ENCODE results near the gene PRG3.

Gene PRG3

DNA sequence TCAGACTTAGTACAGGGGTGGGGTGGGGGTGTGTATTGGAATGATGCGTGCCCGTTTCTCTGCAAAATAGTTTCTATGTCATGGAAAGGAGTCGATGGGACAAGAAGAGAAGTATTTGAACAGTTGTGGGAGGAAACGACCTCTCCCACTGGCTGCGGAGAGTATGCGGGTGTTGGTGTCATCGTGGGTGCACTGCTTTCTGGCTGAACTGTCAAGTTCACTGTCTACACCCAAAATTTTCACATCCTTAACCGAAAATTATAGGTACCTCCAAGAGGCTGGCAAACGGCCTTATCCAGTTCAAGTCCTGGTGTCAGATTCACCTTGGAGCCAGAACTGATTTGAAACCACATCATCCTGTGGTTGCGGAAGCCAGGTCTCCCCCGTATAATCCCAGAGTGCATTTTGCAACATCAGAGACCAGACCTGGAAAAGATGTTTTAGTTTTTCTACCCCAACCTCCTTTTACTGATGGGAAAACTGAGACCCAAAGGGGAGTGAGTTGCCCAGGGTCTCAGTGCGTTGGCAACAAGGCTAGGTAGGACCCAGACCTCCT, 44.8 kb downstream of the PRG3 start:
- DNase-seq (ENCODE audit: low read depth) = no peak

DNA sequence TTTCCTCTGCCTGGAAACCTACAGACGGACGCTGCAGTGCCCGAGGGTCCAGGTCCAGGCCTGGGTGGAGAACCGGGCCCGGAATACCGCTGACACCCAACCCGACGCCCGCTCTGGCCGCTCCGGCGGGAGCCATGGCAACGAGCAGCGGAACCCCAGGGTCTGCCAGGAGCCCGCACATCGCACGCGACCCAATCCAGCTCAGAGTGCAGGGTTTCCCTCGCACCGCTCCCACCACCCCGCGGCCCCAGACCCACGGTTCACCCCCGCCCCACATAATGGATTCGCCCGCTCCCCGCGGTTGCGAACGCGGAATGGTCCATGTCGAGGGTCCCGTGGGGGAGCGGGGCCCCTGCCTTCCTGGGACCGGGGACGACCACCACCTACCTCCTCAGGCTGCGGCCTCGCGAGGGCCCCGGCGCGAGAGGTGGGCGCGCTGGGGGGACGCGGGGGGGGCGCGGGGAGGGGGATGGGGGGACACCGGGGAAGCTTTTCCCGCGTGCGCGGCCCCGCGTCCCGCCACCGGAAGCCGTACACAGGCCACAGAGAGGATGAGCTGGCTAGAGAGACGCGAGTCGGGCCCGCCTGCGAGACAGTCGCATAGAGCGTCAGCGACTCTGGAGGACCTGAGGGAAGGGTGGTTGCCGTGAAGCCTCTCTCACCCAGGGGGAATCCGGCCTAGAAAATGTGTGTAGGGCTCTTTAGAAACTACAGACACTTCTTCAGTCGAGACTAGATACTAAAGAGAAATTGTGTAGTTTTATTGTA, 45.4 kb downstream of the PRG3 start, which contains the start of gene SSRP1:
TSS of gene SSRP1 (minus strand) at position 550 of the 768 bp plus-strand sequence. CDS start 771 bp downstream, outside the sequence.
- no peak for DNase-seq (ENCODE audit: low read depth)

DNA sequence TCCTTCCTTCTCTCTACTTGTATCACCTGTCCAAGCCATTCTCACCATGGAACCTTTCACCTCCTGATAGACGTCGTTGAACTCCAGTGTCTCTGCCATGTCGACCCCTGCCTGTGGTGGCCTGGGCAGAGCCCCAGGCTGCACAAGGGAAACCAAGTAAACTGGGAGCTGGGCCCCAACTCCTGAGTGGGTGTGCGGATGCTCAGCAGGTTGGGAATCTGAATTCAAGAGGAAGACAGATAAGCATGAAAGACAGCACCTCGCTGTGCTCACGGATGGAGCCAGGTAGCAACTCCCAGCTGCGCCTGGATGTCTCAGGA, 46.0 kb downstream of the PRG3 start:
- no peak for DNase-seq (ENCODE audit: low read depth)

DNA sequence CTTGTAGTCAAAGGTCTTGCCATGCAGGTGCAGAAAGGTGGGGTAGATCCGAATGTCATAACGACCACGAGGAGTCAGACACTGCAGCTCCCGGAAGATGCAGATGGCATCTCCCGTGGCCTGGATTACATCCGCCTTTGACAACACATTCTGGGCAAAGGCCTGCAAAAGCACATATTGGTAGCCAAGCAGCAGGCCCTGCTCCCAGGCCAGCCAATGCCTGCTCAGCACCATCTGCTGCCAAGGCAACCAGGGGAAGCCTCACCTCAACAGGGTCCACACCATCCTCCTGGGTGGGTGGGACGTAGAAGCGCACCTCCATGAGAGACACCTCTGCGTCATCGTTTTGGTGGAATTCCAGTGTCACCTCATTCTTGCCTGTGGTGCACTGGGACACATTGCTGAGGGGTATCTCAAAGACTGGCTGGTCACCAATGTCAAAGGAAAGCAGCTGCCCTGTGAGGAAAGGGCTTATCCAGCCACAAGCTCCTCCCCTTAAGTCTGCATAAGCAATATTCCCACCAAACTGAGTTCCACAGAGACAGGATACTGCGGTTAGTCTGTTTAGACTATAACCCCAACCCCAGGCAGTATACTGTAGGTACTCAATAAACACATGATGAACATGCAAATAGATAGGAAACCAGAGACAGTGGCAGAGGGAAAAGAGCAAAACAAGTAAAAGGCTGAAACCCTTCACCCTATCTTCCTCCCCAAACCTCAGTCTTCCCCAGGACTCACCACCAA, 48.1 kb downstream of the PRG3 start:
- no peak for DNase-seq (ENCODE audit: low read depth)

DNA sequence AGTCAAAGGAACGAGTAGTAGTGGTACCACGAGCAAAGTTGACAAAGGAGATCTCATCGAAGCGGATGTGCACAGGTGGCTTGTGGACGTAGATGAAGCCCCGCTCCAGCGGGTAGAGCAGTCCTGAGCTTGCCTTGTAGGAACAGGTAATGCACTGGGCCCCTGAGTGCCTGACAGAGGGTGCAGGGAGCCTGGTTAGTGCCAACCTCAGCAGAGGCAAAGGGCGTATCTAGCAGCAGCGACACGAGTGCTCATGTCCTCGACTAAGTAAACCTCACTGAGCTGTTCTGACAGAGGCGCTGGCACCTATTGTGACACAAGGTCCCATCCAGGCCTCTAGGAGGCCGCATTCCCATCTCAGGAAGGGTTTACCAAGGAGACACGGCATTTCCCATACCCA, 49.2 kb downstream of the PRG3 start:
- DNase-seq (ENCODE audit: low read depth) = no peak

DNA sequence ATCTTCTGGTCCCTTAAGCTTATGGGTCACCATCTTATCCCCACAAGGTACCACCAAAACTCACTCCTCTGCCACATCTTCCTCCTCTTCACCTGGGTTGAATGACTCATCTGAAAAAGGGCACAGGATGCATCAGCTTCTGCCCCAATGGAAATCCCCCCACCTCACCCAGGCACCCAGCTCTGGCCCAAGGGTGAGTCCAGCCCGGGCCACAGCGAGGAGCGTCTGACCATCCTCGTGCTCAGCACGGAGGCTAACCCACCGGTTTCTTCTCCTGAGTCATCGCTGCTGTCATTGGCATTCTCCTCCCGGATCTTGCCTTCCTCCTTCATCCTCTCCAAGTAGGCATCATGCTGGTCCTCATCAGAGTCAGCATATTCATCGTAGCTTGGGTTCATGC, 50.9 kb downstream of the PRG3 start:
- DNase-seq (ENCODE audit: low read depth) = no peak

DNA sequence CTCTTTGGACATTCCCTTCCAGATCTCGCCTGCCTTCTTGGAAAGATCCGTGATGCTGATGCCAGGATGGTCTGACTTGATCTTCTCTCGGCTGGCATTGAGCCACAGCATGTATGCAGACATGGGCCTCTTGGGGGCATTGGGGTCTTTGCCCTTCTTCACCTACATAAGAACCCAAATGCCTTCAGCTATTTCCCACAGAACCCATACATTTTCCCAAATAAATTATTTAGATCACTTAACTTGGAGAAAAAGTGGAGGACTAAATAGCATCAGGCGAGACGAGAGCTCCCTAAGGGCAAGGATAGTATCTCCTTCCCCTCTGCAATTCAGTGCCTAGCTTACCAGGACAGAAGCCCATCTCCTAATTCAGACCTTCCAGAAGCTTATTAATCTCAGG, 53.2 kb downstream of the PRG3 start:
- DNase-seq (ENCODE audit: low read depth) = no peak

Measured in CMK (cell line).